Activated CD4-positive, CD25-positive, alpha-beta regulatory T cell (primary cell): ENCODE data around the gene OR7A5.
"Not testable (repeated sequence)": the region's sequence is repeated elsewhere in the genome, so short reads cannot be mapped to it uniquely, and the experiment has no call there.

Source experiments
- DNase-seq, 4 experiments: peaks; one replicate each; lab custom pipeline; 2025; lab: John Stamatoyannopoulos, UW

Gene OR7A5

DNA sequence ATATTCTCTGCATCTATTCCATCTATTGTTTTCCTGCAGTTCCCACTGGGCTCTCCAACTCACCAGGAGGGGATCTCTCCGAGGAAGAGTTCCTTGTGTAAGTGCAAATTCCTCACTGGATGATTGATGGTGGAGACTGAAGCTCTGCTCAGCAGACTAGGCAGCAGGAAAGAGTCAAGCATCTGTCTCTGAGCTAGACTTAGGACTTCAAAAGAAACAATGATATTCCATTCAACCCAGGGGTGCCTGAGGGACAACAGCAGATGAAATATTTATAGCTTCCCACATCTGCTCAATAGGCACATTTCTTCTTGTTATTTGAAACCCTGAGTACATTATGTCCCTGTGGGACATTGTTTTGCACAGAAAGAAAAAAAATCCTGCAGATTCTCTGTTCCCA, at the start of gene OR7A5, which contains the start of gene OR7C1:
Gene OR7A5 (minus strand): TSS at position 175 of the 400 bp plus-strand sequence. CDS start 6,944 bp downstream, outside the sequence.
Gene OR7C1 (minus strand): TSS at position 175 of the 400 bp plus-strand sequence. CDS start 35,049 bp downstream, outside the sequence.
- no peak for DNase-seq

DNA sequence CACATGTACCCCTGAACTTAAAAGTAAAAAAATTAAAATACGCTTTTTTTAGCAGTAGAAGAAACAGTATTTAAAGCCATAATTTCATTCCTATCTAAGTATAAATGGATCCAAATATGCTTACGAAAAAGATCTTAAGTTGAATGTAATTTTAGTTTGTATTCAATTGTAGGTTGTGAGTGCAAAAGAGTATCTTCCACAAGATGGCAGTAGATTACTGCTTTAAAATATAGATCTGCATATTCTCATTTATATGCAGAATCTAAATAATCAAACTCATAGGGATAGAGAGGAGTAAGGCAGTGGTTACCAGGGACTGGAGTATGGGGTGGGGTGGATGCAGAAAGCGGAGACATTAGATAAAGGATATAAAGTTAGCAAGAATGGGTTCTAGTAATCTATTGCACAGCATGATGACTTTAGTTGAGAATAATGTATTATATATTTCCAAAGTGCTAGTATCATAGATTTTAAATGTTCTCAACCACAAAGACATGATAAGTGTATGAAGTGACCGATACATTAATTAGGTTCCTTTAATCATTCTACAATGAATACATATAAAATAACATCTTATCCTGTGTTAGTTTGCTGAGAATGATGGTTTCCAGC, 36.7 kb upstream of the OR7A5 start:
- DNase-seq = no peak

DNA sequence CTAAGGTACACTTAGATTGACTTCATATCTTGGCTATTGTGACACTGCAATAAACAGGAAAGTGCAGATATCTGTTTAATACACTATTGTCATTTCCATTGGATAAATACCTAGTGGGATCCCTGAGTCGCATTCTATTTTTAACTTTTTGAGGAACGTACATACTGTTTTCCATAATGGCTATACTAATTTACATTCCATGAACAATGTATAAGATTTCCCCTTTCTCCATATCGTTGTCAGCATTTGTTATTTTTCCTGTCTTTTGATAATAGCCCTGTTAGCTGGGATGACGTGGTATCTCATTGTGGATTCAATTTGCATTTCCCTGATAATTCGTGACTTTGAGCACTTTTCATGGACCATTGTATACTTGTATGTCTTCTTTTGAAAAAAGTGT, 33.5 kb upstream of the OR7A5 start:
- DNase-seq = no peak

DNA sequence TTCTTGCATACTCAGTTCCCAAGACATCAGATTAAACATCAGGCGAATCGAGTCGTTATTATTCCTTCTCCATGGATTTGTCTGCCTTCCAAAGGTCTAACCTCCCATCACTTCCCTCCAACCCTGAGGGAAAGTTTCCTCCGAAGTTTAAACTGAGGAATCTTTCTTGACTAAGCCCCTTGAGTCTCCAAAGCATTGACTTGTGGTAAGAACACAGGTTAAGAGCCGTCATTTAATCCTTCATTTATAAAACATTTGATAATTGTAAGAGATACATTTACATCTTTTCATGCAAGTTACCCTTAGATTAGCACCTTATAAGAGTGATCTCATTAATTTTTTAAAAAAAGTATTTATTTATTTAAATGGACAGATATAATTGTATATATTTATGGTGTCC, 13.8 kb upstream of the OR7A5 start, which contains the start of gene OR7A10:
Gene OR7A10 (minus strand): TSS at position 101 of the 400 bp plus-strand sequence. CDS start 7,045 bp downstream, outside the sequence.
- no peak for DNase-seq

DNA sequence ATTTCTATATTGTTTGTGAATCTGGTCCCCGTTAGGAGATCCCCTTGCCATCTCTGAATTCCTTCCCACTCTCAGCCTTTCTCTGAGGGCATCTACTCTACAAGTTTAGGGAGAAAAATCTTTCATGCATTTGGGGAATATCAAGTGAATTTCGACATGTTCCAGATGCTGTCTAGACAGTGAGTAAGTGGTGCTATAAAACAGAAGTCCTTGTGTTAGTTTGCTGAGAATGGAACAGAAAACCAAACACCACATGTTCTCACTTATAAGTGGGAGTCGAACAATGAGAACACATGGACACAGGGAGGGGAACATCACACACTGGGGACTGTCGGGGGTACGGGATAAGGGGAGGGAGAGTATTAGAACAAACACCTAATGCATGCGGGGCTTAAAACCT, 8.6 kb upstream of the OR7A5 start:
- DNase-seq = no peak

DNA sequence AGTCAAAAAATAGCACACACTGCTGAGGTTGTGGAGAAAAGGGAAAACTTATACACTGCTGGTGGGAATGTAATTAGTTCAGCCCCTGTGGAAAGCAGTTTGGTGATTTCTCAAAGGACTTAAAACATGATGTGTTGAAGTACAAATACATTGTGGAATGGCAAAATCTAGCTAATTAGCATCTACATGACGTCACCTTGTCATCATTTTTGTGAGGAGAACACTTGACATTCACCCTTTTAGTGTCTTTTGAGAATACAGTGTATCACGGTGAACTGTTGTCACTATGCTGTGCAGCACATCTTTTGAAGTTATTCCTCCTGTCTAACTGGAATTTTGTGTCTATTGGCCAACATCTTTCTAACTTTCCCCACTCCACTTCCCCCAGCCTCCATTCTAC, 8.2 kb upstream of the OR7A5 start:
- no peak for DNase-seq

DNA sequence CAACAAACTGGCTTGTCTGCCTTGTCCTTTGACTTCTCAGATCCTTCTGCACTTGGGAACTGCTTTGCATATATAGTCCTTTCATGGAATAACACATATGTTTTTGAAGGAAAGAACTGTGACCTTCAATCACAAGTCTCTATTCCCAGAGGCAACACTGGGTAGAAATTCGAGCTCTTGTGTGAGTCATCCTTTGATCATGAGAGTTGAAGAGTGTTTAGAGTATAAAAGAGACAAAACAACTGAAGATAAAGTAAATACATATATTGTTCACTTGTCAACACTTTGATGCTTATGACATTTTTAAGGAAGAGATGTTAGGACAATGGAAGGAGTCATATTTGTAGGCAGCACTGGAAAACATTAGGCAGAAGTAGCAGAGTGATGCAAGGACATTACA, 5.2 kb upstream of the OR7A5 start:
- DNase-seq = no peak

DNA sequence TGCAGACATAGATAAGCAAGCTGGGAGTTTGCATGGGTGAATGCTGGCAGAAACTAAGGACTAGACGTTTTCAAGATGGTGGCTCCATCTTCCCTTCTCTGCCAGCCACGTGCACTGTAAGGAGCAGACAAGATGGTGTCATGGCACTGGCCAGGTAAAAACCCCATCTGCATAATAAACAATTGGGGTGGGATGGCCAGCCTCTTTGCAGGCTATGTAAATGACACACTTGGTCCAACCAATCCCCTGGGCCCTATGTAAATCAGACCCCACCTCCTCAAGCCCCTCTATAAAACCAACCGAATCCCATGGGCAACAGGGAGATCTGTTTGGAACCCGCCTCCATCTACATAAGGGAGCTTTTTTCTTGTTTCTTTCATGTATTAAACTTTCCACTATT, 2.4 kb upstream of the OR7A5 start:
- DNase-seq = no peak

DNA sequence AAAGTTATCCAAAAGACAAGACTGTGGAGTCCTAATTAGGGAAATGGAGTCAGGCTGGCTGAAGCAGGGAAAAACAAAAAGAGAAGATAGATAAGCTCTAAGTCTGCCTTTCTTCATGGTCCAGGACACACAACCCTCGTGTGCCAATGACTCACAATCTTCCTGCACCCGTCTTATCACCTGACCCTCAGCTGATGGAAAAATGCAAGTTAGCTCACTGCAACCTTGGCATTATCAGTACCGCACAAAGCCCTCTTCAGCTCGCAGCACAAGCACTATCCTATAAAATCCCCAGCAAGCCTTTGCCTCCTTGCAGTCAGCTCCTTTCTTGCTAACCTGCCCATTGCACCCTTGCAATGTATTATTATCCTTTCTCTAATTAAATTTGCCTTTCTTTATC, 4.3 kb downstream of the OR7A5 start:
- no peak for DNase-seq

DNA sequence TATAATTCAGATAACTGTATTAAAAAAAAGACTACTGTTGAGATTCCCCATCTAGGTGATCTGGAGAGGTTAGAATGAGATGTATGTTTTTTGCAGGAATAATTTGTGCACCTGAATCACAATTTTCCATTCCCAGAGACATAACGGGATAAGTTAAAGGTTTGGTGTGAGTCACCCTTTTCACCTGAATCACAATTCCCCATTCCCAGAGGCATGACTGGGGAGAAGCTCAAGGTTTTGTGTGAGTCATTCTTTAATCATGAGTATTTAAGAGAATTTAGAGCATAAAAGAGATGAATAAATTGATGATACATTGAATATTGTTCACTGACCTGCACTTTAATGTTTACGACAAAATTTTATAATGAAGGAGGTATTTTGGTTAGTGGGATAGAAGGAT, 9.0 kb downstream of the OR7A5 start:
- DNase-seq = no peak

DNA sequence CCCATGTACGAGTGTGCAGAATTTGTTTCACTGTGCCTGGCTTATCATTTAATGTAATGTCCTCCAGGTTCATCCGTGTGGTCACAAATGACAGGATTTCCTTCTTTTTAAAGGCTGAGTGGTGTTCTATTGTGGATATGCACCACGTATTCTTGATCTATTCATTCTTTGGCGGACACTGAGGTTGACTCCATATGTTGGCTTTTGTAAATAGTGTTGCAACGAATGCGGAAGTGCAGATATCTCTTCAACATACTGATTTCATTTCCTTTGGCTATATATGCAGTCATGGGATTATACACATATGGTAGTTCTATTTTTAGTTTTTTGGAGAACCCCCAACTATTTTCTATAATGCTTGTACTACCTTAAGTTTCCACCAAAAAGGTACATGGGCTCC, 13.0 kb downstream of the OR7A5 start:
- no peak for DNase-seq

DNA sequence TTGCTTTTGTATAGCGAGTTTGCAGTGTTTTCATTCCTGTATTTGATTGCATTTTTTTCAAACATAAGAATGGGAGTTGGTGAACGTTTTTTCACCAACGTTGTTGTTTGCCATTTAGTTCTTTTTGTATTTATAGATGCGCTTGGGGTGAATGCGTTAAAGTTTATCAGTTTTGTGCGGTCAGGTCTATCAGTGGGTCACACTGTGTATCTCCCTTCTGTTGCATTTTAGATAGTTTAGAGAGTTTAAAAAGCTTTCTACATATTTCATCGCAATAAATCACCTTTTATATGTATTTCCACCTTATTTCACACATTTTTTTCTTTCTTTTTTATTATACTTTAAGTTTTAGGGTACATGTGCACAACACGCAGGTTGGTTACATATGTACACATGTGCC, 16.4 kb downstream of the OR7A5 start:
- no peak for DNase-seq

DNA sequence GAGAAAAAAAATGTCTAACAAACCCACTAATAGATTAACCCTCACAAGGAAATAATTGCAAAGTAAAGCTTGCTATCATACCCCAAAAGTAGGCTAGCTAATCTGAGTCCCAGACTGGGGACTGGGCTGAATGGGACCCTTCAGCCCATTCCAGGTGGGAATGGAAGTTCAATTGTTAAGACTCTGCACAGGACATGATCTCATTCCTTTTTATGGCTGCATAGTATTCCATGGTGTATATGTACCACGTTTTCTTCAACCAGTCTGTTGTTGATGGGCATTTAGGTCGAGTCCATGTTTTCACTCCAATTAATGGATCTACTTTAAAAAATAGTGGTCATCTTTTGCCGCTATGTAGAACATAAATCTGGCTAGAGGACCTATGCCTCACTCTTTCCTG, 17.9 kb downstream of the OR7A5 start:
- no peak for DNase-seq

DNA sequence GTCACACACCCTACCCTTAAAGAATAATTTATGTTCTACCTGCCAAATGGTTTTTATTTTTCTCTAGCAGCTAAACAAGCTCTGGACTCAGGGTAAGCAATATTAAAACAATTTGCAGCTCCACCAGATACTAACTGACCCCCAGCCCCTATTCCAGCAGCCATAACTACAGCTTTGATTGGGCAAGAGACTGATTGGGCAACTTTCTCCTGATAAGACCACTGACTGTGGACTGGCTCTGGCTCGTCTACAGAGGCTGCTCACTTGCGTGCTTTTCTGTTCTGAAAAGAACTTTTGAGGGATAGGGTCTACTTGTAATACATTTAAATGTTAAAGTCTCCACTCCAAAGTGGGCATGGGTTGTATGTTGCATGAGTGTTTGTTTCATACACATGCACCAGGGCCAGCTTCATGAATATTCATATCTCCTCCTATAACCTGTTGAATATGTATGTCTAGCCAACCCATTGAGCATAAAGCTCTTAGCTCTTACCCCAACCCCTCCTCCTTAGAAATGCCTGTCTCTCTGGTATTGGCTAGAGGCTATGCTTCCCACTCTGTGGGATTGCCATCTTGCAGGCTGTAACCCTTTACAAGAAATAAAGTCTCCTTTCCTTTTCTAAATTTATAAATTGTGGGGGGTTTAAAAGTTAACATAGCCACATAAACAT, 19.9 kb downstream of the OR7A5 start:
- DNase-seq = no peak

DNA sequence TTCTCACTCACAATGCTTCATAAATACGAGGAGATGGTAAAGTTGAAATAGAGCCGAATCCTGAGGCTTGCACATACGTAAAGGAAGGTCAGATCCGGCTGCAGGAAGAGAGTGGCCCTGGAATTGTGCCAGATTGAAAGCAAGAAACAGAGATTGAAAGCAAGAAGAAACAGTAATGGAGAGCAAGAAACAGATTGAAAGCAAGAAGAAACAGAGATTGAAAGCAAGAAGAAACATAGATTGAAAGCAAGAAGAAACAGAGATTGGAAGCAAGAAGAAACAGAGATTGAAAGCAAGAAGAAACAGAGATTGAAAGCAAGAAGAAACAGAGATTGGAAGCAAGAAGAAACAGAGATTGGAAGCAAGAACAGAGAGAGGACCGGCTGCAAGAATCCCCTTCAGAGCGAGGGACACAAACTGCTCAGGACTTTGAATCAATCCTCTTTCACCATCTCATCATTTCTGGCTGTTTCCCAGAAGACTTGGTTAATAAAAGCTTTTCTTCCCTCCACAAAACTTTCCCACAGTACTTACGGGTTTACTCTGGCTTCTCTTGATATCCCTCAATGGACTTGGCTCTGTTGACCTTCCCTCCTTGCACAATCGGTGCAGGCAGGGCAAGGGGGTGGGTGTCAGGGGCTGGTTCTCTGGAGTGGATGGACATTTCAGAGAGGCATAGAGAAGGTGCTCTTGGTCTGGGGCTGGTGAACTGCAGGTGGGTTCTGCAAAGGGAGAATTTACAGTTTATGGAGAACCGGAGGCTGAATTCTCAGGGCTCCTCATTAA, 25.5 kb downstream of the OR7A5 start:
- DNase-seq = no peak

DNA sequence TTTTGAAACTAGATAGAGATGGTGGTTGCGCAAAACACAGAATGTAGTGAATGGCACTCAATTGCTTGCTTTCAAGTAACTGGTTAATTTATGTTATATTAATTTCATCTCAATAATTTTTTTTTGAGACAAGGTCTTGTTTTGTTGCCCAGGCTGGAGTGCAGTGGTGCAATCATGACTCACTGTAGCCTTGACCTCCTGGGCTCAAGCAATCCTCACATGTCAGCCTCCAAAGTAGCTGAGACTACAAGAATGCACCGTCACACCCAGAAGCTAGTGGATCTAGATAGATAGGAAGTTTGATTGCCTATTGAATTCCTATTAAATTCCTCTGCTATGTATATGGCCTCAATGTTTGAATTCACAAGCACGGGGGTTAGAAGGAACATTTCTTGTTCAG, 30.2 kb downstream of the OR7A5 start:
- DNase-seq = no peak

DNA sequence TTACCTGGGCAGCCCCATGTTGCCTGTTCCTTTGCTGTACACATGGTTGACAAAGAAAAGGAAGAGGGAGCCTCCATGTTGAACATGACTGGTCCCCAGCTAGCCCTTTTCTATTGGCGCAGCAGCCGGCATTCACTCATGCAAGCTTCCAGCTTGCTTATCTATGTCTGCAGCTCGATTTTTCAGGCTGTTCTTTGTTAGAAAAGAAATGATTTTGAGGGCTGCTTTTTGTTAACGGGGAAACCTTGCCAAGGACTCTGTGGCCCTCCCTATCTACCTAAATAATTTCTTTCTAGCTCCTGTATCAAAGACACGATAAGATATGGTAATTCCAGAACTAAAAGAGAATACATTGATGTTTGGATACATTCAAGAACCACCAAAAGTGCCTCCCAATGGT, 36.2 kb downstream of the OR7A5 start:
- no peak for DNase-seq

DNA sequence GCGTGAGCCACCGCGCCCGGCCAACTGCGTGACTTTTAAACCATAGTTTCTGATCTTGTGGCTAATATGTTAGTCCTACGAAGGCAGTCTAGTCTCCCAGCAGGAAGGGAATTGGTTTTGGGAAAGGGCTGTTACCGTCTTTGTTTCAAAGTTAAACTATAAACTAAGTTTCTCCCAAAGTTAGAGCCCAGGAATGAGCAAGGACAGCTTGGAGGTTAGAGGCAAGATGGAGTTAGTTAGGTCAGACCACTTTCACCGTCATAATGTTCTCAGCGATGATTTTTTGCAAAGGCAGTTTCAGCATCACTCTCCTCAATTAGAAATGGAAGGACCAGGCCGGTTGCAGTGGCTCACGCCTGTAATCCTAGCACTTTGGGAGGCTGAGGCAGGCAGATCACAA, 39.0 kb downstream of the OR7A5 start:
- DNase-seq = no peak

DNA sequence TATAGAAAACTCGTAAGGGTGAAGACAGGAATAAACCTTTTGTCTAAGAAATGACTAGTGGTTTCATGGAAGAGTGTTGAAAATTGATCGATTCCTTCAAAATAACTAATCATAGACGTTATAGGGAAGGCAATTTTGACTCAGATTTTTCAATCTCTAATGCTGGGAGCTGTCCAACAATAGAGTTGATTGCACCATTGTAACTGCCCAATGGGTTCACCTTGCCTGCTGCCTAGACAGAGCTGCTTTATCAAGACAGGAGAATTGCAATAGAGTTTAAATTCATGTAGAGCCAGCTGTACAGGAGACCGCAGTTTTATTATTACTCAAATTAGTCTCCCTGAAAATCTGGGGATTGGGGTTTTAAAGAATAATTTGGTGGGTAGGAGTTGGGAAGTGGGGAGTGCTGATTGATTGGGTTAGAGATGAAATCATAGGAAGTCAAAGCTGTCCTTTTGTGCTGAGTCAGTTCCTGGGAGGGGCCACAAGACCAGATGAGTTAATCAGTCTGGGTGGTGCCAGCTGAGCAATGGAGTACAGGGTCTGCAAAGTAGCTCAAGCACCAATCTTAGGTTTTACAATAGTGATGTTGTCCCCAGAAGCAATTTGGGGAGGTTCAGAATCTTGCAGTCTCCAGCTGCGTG, 39.8 kb downstream of the OR7A5 start:
- DNase-seq = no peak

DNA sequence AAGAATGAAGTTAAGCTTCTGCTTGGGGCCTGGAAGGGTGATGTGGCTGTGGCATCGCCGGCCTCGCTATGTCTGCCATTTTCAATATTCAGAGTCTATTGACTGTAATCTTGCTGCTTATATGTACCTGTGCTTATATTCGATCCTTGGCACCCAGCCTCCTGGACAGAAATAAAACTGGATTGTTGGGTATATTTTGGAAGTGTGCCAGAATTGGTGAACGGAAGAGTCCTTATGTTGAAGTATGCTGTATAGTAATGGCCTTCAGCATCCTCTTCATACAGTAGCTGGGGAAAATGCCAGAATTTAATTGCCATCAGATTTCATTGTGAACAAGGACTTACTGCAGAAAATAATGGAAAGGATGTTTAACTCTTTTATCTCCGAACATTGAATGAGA, 42.7 kb downstream of the OR7A5 start:
- DNase-seq = not testable (repeated sequence)

DNA sequence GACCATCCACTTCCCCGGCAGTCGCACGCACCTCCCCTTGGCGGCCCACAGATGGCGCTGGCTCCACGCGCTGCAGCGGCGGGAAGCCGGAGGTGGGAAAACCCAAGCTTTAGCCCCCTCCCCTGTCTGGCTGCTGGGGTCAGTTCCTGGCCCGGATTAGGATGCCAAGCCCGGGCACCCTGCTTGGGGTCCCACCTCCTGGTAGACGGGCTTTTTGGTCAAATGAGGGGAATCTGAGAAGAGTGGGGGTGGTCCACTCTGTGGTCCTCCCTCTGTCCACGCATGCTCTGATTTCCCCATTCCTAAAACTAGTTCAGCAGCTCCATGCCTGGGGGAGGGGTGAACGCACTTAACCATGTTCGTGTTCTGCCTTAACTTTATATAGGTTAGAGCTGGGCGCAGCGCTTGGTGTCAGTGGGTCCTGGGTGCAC, 48.5 kb downstream of the OR7A5 start:
- no peak for DNase-seq

DNA sequence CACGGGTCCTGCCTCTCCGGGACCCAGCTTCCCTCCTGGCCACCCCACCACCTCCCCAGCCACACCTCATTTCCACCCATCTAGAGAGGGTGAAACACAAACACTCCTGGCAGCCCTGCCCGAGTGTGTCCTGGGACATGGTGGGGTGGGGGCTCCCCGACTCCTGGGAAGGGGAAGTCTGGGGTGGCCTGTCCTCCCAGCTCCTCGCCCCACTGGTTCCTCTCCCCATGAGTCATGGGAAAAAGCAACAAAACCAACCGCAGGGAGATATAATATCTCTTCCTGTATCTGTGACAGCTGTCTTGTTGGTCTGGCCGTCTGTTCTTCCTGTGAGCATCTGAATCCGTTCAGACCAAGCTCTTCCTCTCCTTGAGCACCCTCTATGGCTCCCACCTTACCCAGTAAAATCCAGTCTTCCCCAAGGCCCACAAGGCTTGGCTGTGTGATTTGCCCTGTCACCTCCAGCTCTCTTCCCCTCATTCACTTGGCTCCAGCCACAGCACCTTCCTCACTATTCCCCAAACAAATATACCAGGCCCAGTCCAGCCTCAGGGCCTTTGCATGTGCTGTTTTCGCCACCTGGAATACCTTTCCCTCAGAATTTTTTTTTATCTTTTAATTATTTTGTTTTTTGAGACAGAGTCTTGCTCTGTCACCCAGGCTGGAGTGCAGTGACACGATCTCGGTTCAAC, 49.7 kb downstream of the OR7A5 start:
- DNase-seq = not testable (repeated sequence)
